COR-L47 (cell line): ENCODE data around the gene OR2T1.
"Not testable (repeated sequence)": the region's sequence is repeated elsewhere in the genome, so short reads cannot be mapped to it uniquely, and the experiment has no call there.

Experiments used
- DNase-seq: peaks from one replicate; lab custom pipeline; 2025; lab: John Stamatoyannopoulos, UW

OR2T1 gene

GRCh38 chr1:248434913-248435312 lies 32.1 kb downstream of the OR2T1 start:
- not testable (repeated sequence) for DNase-seq

- DNase-seq = not testable (repeated sequence)
These were observed 33.5 kb downstream of the OR2T1 start for GRCh38 chr1:248436303-248436702.

- not testable (repeated sequence) for DNase-seq
These were observed 35.8 kb downstream of the OR2T1 start for GRCh38 chr1:248438668-248439067.

GRCh38 chr1:248439283-248439682 lies 36.4 kb downstream of the OR2T1 start:
- DNase-seq = not testable (repeated sequence)

- not testable (repeated sequence) for DNase-seq
These were observed 39.8 kb downstream of the OR2T1 start for GRCh38 chr1:248442500-248443277.

GRCh38 chr1:248444603-248445002 lies 41.8 kb downstream of the OR2T1 start:
- not testable (repeated sequence) for DNase-seq

GRCh38 chr1:248445399-248445798 lies 42.6 kb downstream of the OR2T1 start, which contains the start of gene OR2T2:
OR2T2 (plus strand) TSS chr1:248445637; CDS start chr1:248452798, 7,161 bp downstream.
- DNase-seq = not testable (repeated sequence)

- DNase-seq = not testable (repeated sequence)
These were observed 45.7 kb downstream of the OR2T1 start for GRCh38 chr1:248448409-248449074.

GRCh38 chr1:248449821-248450465 lies 47.1 kb downstream of the OR2T1 start:
- not testable (repeated sequence) for DNase-seq

GRCh38 chr1:248450466-248451145 lies 47.8 kb downstream of the OR2T1 start:
- not testable (repeated sequence) for DNase-seq

- DNase-seq = not testable (repeated sequence)
These were observed 50.8 kb downstream of the OR2T1 start for GRCh38 chr1:248453619-248454018.

- DNase-seq = not testable (repeated sequence)
These were observed 52.2 kb downstream of the OR2T1 start for GRCh38 chr1:248455045-248455444.

GRCh38 chr1:248456635-248457034 lies 53.8 kb downstream of the OR2T1 start:
- not testable (repeated sequence) for DNase-seq
